Pancreas (tissue), 10 donors: ENCODE measurements around the gene SDS. TPM values are rescaled to one million over a fixed set of nuclear protein-coding genes. Genes with fewer than 3 reads are reported as not detected.

Experiments used
- ATAC-seq, 4 donors: fragments of 200-7000 bp; cut with Tn5 transposase; one replicate each; pipeline versions ENCODE4 v1.8.0 to v1.9.1; 2020; ENCODE audit warnings: mild to moderate bottlenecking in 4 of 4, moderate library complexity in 4 of 4
- DNase-seq, 6 donors: peaks; one replicate each; pipeline ENCODE4 v3.0.0-alpha.2; 2020
- FAIRE-seq: peaks from 2 replicates; lab custom pipeline; 2012; peaks lifted over from hg19 to GRCh38; lab: Jason Lieb, UNC
- H3K27ac ChIP-seq, 4 donors: fragments of 200-600 bp; sonication (generic); 1 replicate in 3 of 4; 2 replicates in 1 of 4; pipeline versions ENCODE4 v1.5.0 to v1.8.0; 2020
- H3K27me3 ChIP-seq, 4 donors: fragments of 200-600 bp; one replicate each; pipeline ENCODE4 v1.8.0; 2021
- H3K36me3 ChIP-seq, 3 donors: fragments of 200-600 bp; sonication (generic) in 1 of 3; one replicate each; pipeline versions ENCODE4 v1.5.0 to v1.8.0; 2020 to 2021
- H3K4me1 ChIP-seq, 3 donors: fragments of 200-600 bp; one replicate each; pipeline ENCODE4 v1.8.0; 2021
- H3K4me3 ChIP-seq, 4 donors: fragments of 200-600 bp; sonication (generic) in 2 of 4; one replicate each; pipeline versions ENCODE4 v1.5.0 to v1.8.0; 2020 to 2021
- H3K9me3 ChIP-seq, 4 donors: fragments of 200-600 bp; one replicate each; pipeline ENCODE4 v1.8.0; 2021
- WGBS, 2 donors: extraction: QIAGEN DNeasy Blood & Tissue Kit; methylation state at CpG; one replicate each; pipeline ENCODE4 v1.1.7; 2013; 5-methylcytosine and 5-hydroxymethylcytosine counted together
- intact Hi-C, 3 donors: fragments of 100-400 bp; cut with DNase I; formaldehyde crosslinking; loops; one replicate each; pipeline versions ENCODE4 v1.11.1 to v1.14.2; 2022
- polyA plus RNA-seq, 2 donors: library from polyadenylated mRNA; stranded (reverse); fragments of 200-250 nt; gene quantifications; one replicate each; pipeline ENCODE4 v1.2.3, GENCODE V29; 2013
- total RNA-seq, 6 donors: library from RNA; stranded (reverse); fragmentation: NEBNext Ultra II Directional in 4 of 6; extraction: Animal tissue kit (Norgen Biotek cat#: 25700) in 4 of 6; gene quantifications; one replicate each; pipeline versions ENCODE4 v1.2.1 to v1.2.4, GENCODE V29; 2021 to 2023
- TF ChIP-seq, protein P1 (sequence below), 4 donors: fragments of 200-600 bp; sonication (generic) in 3 of 4; IDR thresholded peaks; one replicate each; pipeline versions ENCODE4 v1.5.0 to v1.8.0; 2021; ENCODE audit warnings: antibody characterized with exemption in 4 of 4
- donor health status: healthy with polysubstance abuse.
- donor health status: DM: no; HTN: no; CAD: no; lungs with moderate emphysema.
- donor health status: DM: no; HTN: no; CAD: no.
- donor health status: control.
- donor health status: control.
- donor health status: Bipolar disorder and iron deficiency.
- donor health status: DM: yes; HTN: yes; CAD: no.
- donor health status: DM: no; HTN: no; CAD: no.
- donor health status: DM: no; HTN: no; CAD: no.
- donor health status: DM: yes; HTN: yes; CAD: no.

The SDS gene
- total and polyA plus RNA-seq, 8 donors, result 0.14 to 3.4 (median 0.39) TPM; not detected in 2

- no peaks in the 10 kb centered on the region for H3K27me3 ChIP-seq
- no peak overlapping the region for H3K4me3 ChIP-seq
- no peak overlapping the region for H3K27ac ChIP-seq
- ATAC-seq (peak in 3 of 4 donors; percentile 42 to 53 (median 48)), FAIRE-seq (no peak), DNase-seq (peak in 3 of 6 donors; percentile 18 to 83 (median 59))
- intact Hi-C loops, result loop anchor here in 2 of 3 donors (5.0 to 10.0 kb wide), 3 partner anchors 110 to 230 kb away; no protein-coding TSS in a partner anchor
- H3K36me3 ChIP-seq, result no peaks in the 10 kb centered on the region
- TF ChIP-seq, protein P1, sequence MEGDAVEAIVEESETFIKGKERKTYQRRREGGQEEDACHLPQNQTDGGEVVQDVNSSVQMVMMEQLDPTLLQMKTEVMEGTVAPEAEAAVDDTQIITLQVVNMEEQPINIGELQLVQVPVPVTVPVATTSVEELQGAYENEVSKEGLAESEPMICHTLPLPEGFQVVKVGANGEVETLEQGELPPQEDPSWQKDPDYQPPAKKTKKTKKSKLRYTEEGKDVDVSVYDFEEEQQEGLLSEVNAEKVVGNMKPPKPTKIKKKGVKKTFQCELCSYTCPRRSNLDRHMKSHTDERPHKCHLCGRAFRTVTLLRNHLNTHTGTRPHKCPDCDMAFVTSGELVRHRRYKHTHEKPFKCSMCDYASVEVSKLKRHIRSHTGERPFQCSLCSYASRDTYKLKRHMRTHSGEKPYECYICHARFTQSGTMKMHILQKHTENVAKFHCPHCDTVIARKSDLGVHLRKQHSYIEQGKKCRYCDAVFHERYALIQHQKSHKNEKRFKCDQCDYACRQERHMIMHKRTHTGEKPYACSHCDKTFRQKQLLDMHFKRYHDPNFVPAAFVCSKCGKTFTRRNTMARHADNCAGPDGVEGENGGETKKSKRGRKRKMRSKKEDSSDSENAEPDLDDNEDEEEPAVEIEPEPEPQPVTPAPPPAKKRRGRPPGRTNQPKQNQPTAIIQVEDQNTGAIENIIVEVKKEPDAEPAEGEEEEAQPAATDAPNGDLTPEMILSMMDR (IDR thresholded peaks at IDR 0.05), result peak; percentile 79 to 92 (median 84)
- H3K9me3 ChIP-seq, result no peaks in the 10 kb centered on the region
- peaks cover 0 to 9% (median 7%) of the 10 kb centered on the region in 3 donors for H3K4me1 ChIP-seq
- 60 to 68% methylated on average over 20 of the region's 20 CpGs for WGBS, 2 donors
Observed at GRCh38 chr12:113424915-113425823, 21.5 kb upstream of the SDS start.

- H3K36me3 ChIP-seq, result no peaks in the 10 kb centered on the region
- TF ChIP-seq, protein P1 (IDR thresholded peaks at IDR 0.05), result no peak
- 74 to 81% methylated on average over 1 of the region's 1 CpG for WGBS, 2 donors
- DNase-seq (no peak), FAIRE-seq (no peak), ATAC-seq (no peak)
- intact Hi-C loops, result loop anchor here in 2 of 3 donors (10.0 kb wide), 2 partner anchors 110 to 230 kb away; no protein-coding TSS in a partner anchor
- no peak overlapping the region for H3K27ac ChIP-seq
- H3K27me3 ChIP-seq, result no peaks in the 10 kb centered on the region
- H3K4me1 ChIP-seq, result peaks cover 0 to 9% (median 7%) of the 10 kb centered on the region in 3 donors
- no peaks in the 10 kb centered on the region for H3K9me3 ChIP-seq
- no peak overlapping the region for H3K4me3 ChIP-seq
Observed at GRCh38 chr12:113424456-113424855, 20.8 kb upstream of the SDS start.

- Histone ChIP-seq H3K27ac (peak overlapping the region in 3 of 4 donors; percentile 51 to 86 (median 78)), H3K27me3 (no peaks in the 10 kb centered on the region), H3K9me3 (no peaks in the 10 kb centered on the region), H3K36me3 (no peaks in the 10 kb centered on the region), H3K4me1 (peaks cover 0 to 18% (median 7%) of the 10 kb centered on the region in 3 donors), H3K4me3 (peak overlapping the region in 3 of 4 donors; percentile 48 to 57 (median 52))
- no peak for FAIRE-seq
- peak in 1 of 4 donors; percentile 21 for ATAC-seq
- intact Hi-C loops, result loop anchor here in 2 of 3 donors (10.0 kb wide), 2 partner anchors 108 to 228 kb away; no protein-coding TSS in a partner anchor
- 43 to 60% methylated on average over 6 of the region's 6 CpGs for WGBS, 2 donors
- TF ChIP-seq, protein P1 (IDR thresholded peaks at IDR 0.05), result no peak
- DNase-seq, result no peak
Observed at GRCh38 chr12:113422886-113423669, 19.4 kb upstream of the SDS start.

DNA sequence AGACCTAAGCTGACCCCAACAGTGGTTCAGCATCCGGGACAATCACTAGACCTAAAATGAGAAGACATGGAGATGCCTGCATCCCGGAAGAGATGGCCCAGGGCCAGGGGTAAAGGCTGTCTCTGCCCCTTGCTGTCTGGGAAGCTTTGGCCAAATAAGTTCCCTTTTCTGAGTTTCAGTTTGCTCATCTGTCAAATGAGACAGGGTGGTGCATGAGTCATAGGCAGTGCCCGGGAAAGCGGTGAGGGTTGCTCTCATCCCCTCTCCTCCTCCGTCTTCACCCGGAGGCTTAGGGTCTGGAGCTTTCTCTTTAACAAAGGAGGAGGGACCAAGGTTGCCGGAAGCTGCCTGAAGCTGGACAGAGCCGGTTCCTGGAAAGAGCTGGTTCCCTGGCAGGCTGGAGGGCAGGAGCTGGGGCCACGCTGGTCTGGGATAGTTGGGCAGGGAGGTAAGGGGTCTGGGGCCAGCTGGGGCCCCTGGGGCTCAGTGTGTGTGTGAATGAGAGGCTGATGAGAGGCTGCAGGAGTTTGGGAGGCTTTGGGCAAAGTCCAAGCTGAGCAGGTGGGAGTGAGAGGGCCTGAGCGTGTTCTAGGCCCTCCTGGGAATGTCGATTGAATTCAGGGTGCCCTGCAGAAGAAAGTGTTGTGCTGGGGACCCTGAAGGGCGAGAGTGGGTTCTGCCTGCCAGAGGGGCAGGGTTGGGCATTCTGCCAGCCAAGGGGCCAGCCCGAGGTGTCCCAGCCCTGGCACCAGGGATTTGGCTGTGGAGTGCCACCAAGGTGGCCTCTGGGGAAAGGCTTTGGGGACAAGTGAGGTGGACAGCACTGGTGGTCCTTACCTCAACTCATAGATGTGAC lies 18.6 kb upstream of the SDS start, which contains the start of gene SDSL:
SDSL (plus strand) TSS at position 351 of the 856 bp plus-strand sequence. CDS start 5,603 bp downstream, outside the sequence.
- Histone ChIP-seq H3K27ac (peak within 1 kb of the TSS in 3 of 4 donors; percentile 51 to 86 (median 78)), H3K9me3 (no peaks in the 10 kb centered on the region), H3K4me1 (peaks cover 0 to 18% (median 7%) of the 10 kb centered on the region in 3 donors), H3K27me3 (no peaks in the 10 kb centered on the region), H3K36me3 (no peaks in the 10 kb centered on the region), H3K4me3 (peak within 1 kb of the TSS; percentile 48 to 57 (median 50))
- WGBS, 2 donors, result 0 to 1% methylated on average over 13 of the region's 13 CpGs
- peak; percentile 91 to 96 (median 95) for ATAC-seq
- TF ChIP-seq, protein P1 (IDR thresholded peaks at IDR 0.05), result no peak
- FAIRE-seq, result no peak
- DNase-seq, result peak; percentile 63 to 89 (median 75)
- intact Hi-C loops, result loop anchor here in 2 of 3 donors (10.0 kb wide), 2 partner anchors 107 to 227 kb away; no protein-coding TSS in a partner anchor
